Medulla oblongata (tissue), 1 donor: ENCODE measurements around the gene SNX5.

Experiments used
- DNase-seq: peaks from one replicate; pipeline ENCODE4 v3.0.0-alpha.2; 2015; ENCODE audit errors: extremely low spot score

Gene SNX5

DNA sequence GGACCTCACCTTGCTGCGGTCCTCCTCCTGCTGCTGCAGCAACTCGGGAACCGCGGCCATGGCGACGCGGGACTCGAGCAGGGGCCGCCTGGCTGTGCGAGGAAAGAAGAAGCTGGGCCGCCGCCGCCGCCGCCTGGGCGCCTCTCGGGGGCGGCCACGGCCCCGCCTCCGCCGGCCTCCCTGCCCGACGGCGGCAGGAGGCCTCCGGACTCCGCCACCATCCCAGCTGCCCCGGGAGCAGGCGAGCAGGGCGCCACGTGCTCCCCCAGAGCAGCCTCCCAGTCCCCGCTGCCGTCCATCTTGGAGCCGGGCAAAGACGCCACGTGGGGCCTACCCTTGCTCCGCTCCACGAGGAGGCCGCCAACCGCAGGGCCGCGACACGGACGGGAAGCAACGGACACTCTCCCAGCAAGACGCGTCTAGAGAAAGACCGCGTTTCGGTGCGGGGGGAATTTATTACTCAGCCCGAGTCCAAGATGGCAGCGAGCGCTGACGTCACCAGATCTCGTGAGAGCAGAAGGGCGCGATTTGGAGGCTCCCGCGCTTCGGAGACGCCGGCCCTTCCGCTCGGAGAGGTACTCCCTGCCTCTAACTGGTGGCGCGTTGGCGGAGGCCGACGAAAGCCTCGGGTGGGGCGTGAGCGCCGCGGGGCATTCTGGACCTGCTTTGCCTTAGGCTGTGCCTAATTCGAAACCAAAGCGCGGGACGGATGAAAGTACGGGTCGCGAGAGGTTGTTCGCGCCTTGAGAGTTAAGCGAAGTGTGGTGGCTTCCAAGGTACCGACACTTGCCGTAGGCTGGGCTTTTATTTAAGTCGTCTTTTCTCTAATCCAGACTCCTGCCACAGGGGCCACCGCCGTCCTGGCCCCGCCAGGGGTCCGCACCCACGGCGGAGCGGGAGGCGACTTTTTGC, at the start of gene SNX5, which contains the start of gene MGME1:
SNX5 (minus strand) TSS at position 429 of the 912 bp plus-strand sequence; CDS start at position 60, 369 bp downstream.
MGME1 (plus strand) TSS at position 653 of the 912 bp plus-strand sequence. CDS start 842 bp downstream, outside the sequence.
- peak; percentile 99 for DNase-seq

DNA sequence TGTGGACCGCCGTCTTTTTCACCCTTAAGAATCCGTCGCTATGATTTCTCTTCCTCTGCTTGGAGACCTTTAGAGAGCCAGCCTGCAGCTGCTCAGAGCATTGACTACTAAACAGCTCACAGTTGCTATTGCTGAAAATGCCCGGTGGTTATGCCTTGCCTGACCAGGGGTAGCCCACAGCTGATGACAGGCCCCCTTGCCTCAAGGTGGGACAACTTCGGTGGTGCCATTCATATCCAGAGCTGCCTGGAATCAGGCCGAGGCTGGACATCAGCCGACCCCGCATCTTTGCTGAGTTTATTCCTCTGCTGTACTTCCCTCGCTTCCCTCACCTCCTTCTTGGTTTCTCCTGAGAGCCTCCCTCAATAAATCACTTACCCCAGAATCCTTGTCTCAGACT, 49.5 kb upstream of the SNX5 start:
- DNase-seq = no peak

DNA sequence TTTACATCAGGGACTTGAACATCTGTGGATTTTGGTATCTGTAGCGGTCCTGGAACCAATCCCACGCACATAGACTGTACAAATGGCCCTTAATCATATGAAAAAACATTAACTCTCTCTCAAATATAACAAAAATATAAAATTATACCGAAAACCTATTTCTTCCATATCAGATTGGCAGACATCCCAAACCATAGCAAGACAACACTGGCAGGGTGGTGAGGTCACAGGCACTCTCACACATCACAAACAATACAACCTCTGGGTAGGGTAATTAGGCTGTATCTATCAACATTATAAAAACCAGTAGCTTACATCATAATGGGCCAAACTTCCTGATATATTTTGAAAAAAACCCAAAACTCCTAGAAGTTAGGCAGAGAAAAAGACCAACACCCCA, 48.2 kb upstream of the SNX5 start:
- DNase-seq = no peak

DNA sequence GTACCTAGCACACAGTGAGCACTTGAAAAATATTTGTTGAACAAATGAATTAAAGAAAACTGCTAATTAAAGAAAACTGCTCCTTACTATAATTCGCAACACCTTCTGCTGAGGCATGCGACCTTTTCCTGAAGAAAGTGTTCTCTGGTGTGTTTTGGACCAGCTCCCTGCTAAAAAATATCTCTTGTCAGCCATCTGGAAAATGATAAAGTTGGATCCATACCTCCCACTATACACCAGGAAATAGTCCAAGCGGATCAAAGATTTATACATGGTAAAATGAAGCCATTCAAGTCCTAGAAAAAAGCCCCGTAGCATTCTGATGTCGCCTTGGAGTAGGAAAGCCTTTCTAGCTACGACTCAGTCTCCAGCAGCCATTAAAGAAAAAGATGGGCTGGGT, 45.8 kb upstream of the SNX5 start:
- DNase-seq = no peak

DNA sequence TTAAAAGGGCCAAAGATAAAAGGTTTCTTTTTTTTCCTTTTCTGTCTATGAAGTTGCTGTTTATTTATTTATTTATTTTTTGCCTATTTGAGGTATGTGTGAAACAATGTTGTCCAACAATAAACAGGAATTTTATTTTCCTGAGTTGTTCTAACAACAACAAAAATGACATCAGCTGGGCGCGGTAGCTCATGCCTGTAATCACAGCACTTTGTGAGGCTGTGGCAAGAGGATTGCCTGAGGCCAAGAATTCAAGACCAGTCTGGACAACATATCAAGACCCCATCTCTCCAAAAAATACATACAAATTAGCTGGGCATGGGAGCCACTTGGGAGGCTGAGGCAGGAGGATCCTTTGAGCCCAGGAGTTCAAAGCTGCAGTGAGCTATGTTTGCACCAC, 44.3 kb upstream of the SNX5 start:
- DNase-seq = no peak

DNA sequence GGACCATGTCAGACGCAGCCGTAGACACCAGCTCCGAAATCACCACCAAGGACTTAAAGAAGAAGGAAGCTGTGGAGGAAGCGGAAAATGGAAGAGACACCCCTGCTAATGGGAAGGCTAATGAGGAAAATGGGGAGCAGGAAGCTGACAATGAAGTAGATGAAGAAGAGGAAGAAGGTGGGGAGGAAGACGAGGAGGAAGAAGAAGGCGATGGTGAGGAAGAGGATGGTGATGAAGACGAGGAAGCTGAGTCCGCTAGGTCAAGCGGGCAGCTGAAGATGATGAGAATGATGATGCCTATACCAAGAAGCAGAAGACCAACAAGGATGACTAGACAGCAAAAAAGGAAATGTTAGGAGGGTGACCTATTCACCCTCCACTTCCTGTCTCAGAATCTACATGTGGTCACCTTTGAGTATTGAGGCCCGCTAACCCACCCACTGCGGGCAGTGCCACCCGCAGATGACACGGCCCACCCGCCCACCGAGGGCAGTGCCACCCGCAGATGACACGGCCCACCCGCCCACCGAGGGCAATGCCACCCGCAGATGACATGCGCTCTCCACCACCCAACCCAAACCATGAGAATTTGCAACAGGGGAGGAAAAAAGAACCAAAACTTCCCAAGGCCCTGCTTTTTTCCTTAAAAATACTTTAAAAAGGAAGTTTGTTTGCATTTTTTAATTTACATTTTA, 43.5 kb upstream of the SNX5 start:
- DNase-seq = no peak

DNA sequence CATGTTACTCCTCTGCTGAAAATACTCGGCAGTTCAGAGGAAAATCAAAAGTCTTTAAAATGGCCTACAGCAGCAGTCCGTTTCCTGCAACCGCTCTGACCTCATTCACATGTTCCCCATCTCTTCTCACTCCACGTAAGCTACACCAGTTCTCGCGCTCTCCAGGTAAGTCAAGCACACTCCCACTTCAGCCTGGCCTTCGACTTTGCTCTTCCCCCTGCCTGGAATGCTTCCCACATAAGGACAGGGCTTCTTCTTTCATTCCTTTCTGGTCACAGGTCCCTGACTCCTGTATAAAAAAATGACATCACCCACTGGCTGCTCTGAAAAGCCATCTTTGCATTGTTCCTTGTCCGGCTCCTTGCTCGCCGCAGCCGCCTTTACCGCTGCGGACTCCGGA, 42.9 kb upstream of the SNX5 start:
- DNase-seq = no peak

DNA sequence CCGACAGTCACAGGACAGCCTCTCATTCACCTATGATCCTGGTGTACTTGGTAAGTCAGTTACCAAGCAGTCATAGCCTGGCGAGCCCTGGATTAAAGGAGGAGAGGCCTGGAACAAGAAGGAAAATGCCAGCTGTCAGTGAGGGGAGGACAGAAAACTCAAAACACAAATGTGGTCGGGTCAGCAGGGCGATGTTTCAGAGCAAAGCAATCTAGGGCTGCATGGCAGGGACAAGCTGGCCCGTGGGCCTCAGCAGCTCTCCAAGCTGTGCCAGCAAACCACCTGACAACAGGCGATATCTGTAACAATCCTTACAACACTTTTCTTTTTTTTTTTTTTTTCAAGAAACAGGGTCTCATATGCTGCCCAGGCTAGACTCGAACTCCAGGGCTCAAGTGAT, 40.5 kb upstream of the SNX5 start:
- DNase-seq = no peak

DNA sequence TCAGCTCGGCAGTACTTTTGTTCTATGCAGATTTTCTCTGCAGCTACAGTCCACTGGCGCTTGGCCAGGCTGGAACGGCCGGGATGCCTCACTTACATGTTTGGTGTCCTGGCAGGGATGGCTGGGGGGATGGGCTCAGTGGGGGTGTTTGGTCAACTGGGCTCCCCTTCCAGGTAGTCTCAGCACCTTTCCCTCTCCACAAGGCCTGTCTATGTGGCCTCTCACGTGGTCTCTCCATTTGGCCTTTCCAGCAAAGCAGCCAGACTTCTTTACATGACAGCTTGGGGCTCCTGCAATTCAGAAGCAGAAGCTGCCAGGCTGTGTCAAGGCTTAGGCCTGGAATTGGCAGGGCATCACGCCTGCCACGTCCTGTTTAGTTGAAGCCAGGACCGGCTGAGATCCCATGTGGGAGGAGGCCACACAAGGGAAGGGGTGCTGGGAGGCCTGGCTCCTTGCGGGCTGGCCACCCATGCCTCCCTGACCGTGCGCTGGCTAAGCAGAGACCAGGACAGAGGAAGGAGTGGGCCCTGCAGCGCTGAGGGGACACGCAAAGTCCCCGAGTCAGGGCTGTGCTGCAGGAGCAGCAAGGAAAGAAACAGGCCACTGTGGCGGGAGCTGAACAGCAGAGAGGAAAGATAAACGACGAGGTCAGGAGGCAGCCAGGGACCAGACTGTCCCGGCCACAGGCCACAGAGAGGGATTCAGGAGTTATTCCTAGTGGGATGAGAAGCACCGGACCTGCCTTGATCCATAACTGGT, 39.1 kb upstream of the SNX5 start:
- DNase-seq = peak; percentile 31

DNA sequence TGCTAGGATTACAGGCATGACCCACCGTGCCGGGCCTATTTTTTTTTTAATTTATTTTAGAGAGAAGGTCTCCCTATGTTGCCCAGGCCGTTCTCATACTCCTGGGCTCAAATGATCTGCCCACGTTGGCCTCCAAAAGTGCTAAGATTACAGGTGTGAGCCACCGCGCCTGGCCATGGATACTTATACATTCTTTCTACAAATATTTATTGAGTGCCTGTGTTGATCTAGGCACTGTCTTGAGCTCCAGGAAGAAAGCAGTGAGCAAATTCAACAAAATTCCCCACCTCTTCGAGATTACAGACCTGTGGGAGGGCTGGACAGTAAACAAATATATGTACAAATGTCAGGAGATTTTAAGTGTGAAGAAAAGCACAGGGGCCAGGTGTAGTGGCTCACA, 38.1 kb upstream of the SNX5 start:
- DNase-seq = no peak

DNA sequence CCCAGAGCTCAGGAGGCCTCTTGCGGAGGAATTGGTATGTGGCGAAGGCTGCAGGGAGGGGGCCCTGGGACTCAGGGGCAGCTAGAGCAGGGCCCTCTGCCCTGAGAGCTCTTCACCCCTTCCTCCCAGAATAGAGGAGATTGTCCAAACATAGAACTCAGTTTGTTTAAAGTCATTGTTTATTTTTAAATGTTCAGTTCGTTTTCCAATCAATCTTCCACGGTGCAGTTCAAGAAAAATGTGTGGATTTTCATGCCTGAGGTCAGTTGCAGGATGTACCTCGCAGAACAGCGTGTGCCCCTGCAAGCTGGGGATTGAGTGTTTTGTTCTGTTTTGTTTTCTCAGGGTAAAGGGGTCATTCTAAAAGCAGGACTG, 37.4 kb upstream of the SNX5 start:
- no peak for DNase-seq

DNA sequence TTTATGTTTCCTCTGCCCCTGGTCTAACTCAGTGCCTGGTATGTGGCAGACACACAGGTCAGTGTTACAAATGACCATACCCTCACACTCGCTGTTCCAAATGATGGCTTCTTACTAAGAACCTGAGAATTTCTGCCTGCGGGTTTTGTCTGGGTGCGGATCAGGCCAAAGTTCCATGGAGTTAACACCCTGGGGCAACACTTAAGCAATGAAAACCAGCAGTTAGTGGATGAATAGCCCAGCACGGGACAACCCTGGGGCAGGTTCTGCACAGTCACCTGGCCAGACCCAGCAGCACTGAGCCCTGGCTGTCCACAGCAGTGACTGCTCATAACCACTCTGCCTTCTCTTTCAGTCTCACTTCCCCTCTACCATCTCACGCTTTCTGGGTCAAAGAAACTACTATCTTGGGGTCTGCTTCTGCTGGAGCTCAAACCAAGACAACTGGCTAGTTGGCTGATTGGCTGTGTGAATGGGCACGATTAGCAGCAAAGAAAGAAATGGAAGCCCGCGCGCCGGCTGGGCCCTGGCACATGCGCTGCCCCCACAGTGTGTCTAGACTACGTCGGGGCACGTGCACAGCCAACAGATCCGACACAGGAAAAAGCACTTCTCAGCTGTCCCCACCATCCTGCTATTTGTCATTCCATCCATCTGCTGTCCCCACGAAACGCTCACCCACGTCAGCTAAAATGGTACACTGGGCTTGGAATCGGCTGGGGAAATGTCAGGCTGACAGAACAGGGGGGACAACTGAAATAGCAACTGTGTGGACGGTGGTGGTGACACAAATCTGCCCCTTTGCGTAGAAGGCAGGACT, 36.8 kb upstream of the SNX5 start:
- no peak for DNase-seq

DNA sequence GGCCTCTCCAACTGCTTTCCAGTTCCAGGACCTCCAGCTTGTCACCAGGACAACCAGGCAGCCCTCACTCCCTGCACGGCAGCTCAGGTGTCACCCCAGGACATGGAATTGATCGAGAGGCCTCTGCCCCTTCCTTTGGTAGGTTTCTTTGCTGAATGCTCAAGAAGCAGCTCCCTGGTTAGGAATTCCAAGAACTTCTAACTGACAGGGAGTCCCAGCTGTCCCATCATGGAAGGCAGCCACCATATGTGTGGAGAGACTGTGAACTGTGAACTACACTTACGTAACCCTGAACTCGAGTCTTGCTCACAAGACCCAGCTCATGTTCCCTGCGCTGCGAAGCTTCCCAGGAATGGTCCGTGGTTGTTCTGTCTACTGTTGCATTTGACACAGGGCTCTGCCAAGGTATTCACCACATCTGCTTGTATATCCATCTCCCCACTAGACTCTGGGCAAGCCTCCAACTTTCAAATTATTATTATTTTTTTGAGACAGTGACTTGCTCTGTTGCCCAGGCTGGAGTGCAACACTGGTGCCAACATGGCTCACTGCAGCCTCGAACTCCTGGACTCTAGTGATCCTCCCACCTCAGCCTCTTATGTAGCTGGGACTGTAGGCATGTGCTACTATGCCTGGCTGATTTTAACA, 35.9 kb upstream of the SNX5 start:
- DNase-seq = no peak

DNA sequence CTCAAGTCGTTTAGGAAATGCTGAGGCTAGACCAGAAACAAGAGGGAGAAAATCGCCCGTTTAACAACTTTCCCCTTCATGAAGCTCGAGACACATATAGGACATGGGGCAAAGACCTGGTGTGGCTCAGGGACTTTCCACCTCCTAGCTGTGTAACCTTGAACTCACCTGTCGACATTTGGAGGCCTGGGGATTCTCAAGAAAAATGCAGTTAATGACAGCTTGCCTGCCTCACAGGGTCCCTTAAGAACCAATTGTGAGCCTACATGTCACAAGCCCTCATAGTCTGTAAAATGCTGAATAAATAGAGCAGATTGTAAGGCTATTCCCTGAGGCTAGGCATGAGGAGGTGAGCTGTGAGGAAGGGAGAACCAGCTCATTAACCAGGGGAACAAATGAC, 35.3 kb upstream of the SNX5 start:
- no peak for DNase-seq

DNA sequence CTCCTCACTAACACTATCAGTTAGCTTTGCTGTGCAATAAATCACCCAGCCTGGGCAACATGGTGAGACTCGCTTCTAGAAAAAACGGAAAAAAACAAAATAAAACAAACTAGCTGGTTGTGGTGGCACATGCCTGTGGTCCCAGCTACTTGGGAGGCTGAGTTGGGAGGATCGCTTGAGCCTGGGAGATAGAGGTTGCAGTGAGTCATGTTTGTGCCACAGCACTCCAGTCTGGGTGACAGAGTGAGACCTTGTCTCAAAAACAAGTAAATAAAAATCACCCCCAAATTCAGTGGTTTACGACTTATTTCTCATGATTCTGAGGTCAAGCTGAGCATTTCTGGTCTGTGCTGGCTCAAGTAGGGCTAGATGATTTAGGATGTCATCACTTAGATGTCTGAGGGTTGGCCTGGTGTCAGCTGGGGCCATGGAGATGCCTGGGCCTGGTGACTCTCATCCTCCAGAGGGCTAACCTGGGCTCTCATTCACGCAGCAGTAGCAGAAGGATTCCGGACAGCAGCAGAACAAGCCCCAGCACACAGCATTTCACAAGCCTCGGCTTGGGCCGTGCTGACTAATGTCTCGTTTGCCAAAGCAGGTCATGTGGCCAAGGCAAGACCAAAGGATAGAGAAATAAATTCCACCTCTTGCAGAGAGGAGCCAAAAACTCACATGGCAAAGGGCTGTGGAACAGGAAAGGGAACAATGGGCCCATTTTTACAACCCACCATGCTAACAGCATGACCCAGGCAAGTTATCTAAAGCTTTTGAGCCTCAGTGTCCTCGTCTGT, 32.7 kb upstream of the SNX5 start:
- peak; percentile 74 for DNase-seq

DNA sequence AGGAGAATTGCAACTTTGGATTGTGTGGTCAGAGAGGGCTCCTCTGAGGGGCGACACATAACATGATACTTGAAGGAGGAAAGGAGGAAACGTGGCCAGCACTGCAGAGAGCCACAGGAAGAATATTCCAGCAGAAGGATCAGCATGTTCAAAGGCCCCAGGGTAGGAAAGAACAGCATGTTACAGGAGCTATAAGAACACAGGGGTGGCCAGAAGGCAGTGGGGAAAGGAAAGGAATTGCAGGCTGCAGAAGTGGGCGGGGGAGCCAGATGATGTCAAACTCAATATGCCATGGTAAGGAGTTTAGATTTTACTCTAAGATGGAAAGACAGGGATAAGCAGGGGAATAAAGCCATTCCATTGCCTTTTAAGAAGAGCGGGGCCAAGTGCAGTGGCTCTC, 31.0 kb upstream of the SNX5 start:
- no peak for DNase-seq

DNA sequence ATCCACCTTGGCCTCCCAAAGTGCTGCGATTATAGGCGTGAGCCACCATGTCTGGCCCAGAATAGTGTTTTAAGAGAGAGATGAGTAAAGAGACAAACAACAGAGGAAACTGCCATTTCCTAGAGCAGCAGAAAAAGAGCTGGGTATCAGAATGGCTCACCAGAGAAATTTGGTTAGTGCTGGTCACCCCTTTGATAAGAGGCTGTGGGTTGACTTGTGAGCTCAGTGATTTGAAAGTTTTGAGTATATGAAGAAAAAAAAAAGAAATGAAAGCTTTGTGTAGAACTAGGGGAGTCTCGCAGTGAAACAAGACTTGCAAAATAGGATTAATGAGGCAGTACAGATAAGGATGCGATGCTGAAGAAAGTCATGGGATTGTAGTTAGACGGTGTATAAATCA, 29.9 kb upstream of the SNX5 start:
- DNase-seq = no peak

DNA sequence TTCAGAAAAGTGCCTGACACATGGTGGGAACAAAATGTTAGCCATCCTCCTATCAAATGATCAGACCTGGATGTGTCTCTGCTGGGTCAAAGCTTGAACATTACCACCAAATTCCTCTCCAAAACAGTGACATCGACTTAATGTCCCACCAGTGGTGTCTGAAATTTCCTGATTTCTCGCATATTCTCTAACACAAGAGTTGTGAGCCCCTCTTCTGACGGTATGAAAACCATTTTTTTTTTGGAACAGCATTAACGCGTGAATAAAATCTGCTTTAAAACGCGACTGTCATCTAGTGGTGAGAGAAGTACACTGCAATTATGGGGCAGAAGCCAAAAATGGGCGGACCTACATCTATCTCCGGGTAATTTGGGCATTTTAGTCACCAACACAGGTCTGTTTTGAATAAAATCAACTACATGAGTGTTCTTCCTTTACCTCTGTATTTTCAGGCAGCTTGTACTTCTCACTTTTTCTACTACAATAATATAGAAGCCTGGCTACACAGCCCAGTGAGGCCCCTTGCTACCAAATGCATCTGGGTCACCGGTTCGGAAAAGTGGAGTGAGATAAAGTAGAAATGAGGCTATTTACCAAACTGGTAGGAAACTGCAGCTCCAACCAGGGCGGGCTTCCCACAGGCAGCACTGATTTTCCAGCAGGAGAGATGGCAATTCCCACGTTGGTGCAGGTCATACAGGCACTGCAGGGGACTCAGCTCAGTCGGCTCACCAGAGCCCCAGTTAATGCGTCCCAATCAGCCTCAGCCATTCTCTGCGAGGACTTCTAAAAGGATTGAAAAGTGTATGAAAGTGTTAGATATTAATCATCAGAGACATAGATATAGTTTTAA, 27.6 kb upstream of the SNX5 start:
- peak; percentile 76 for DNase-seq

DNA sequence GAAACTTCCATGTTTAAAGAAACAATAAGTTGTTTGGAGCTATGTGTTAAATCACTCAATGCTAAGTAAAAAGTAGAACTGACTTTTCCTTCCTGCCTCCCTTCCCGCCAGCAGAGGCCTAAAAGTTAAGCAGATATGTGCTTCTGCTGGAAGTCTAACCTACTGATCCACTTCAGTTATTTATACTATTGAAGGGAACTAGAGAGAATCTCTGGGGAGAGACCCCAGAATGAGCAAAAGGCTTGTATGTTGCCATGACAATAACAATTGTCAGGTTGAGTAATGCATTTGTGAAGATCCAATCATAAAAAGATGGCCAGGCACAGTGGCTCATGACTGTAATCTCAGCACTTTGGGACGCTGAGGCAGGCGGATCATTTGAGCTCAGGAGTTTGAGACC, 25.0 kb upstream of the SNX5 start:
- DNase-seq = no peak
